D721Med (cell line): ENCODE results near the gene SAG.

Source experiments
- DNase-seq: peaks from one replicate; pipeline ENCODE4 v3.0.0; 2011; ENCODE audit warnings: low spot score; ENCODE audit not compliant: insufficient read length
- FAIRE-seq: peaks from 2 replicates; lab custom pipeline; 2011; peaks lifted over from hg19 to GRCh38; lab: Jason Lieb, UNC
- CTCF ChIP-seq: IDR thresholded peaks from 2 replicates; pipeline ENCODE4 v1.5.1; 2012; ENCODE audit warnings: mild to moderate bottlenecking, control low read depth; ENCODE audit not compliant: insufficient read depth; ENCODE audit errors: missing control alignments

The SAG gene

GRCh38 chr2:233307565-233307964, at the start of gene SAG:
TSS of gene SAG (plus strand) at chr2:233307816. CDS start at chr2:233309190, 1,374 bp downstream.
- FAIRE-seq (peak; percentile 61), DNase-seq (peak; percentile 56)
- no peak for TF ChIP-seq CTCF

- no peak for TF ChIP-seq CTCF
- DNase-seq = no peak
- FAIRE-seq = no peak
Observed at GRCh38 chr2:233258211-233258610, 49.4 kb upstream of the SAG start.

- no peak for TF ChIP-seq CTCF
- no peak for DNase-seq
- no peak for FAIRE-seq
Observed at GRCh38 chr2:233259730-233260129, 47.9 kb upstream of the SAG start.

- no peak for TF ChIP-seq CTCF
- FAIRE-seq = no peak
- no peak for DNase-seq
Observed at GRCh38 chr2:233260661-233261060, 47.0 kb upstream of the SAG start.

- FAIRE-seq (no peak), DNase-seq (no peak)
- TF ChIP-seq CTCF = no peak
Observed at GRCh38 chr2:233261819-233262555, 45.6 kb upstream of the SAG start.

- DNase-seq (no peak), FAIRE-seq (no peak)
- no peak for TF ChIP-seq CTCF
Observed at GRCh38 chr2:233262562-233262961, 45.1 kb upstream of the SAG start.

GRCh38 chr2:233263045-233263570, 44.5 kb upstream of the SAG start:
- TF ChIP-seq CTCF = no peak
- FAIRE-seq (no peak), DNase-seq (no peak)
